ENCODE data around the gene RER1.

GRCh38 chr1:2373551-2374251 is 17.9 kb upstream of the RER1 start:
- TF ChIP-seq CTCF (IDR thresholded peaks at IDR 0.05; ENCODE audit: insufficient read depth, low read depth, low read length) (no peak), EZH2 (IDR thresholded peaks at IDR 0.05; ENCODE audit: insufficient read depth, low read length) (no peak)
